GM20000 (cell line): ENCODE data around the gene ITPR3.

Source experiments
- DNase-seq: peaks from one replicate; pipeline ENCODE4 v3.0.0; 2012; ENCODE audit warnings: low spot score
- CTCF ChIP-seq: IDR thresholded peaks from 2 replicates; pipeline ENCODE4 v1.5.1; 2012; ENCODE audit warnings: mild to moderate bottlenecking, control low read depth; ENCODE audit errors: extremely low read depth, missing control alignments

The ITPR3 gene

GRCh38 chr6:33641144-33641543, 20.0 kb downstream of the ITPR3 start:
- no peak for DNase-seq
- TF ChIP-seq CTCF = no peak

GRCh38 chr6:33641602-33642001, 20.5 kb downstream of the ITPR3 start:
- no peak for TF ChIP-seq CTCF
- no peak for DNase-seq

GRCh38 chr6:33642897-33643296, 21.8 kb downstream of the ITPR3 start:
- no peak for DNase-seq
- TF ChIP-seq CTCF = no peak

GRCh38 chr6:33651403-33651802, 30.3 kb downstream of the ITPR3 start:
- no peak for TF ChIP-seq CTCF
- no peak for DNase-seq

GRCh38 chr6:33652002-33652401, 30.9 kb downstream of the ITPR3 start:
- no peak for TF ChIP-seq CTCF
- DNase-seq = no peak

GRCh38 chr6:33654831-33655554, 33.9 kb downstream of the ITPR3 start:
- DNase-seq = no peak
- no peak for TF ChIP-seq CTCF

GRCh38 chr6:33656844-33657243, 35.7 kb downstream of the ITPR3 start:
- no peak for DNase-seq
- TF ChIP-seq CTCF = no peak
